HepG2 (cell line): ENCODE results near the gene SLC2A2. TPM values are rescaled to one million over a fixed set of nuclear protein-coding genes. Genes with fewer than 3 reads are reported as not detected.

Source experiments
- CC2D1A ChIP-seq: sonication (generic); formaldehyde crosslinking; IDR thresholded peaks from 2 replicates; pipeline ENCODE4 v1.8.1; 2023; ENCODE audit warnings: mild to moderate bottlenecking, missing genetic modification reagents
- CENPT ChIP-seq: sonication (generic); formaldehyde crosslinking; IDR thresholded peaks from 2 replicates; pipeline ENCODE4 v1.8.0; 2022; ENCODE audit warnings: low read depth, mild to moderate bottlenecking, moderate library complexity, missing genetic modification reagents
- ESRRA ChIP-seq: sonication (generic); formaldehyde crosslinking; IDR thresholded peaks from 2 replicates; pipeline ENCODE4 v1.5.1; 2020; ENCODE audit warnings: mild to moderate bottlenecking, low read depth, missing genetic modification reagents
- HOXA7 ChIP-seq: sonication (generic); formaldehyde crosslinking; IDR thresholded peaks from 2 replicates; pipeline ENCODE4 v1.8.1; 2022; ENCODE audit warnings: mild to moderate bottlenecking, missing genetic modification reagents, moderate library complexity
- IRF2 ChIP-seq: IDR thresholded peaks from 2 replicates; pipeline ENCODE4 v1.6.1; 2018; ENCODE audit warnings: missing genetic modification reagents, missing compliant biosample characterization
- THYN1 ChIP-seq: sonication (generic); formaldehyde crosslinking; IDR thresholded peaks from 2 replicates; pipeline ENCODE4 v1.8.1; 2023; ENCODE audit warnings: low read depth, mild to moderate bottlenecking, moderate library complexity, missing genetic modification reagents, borderline replicate concordance
- ZNF207 ChIP-seq: fragments of 450-650 bp; IDR thresholded peaks from 2 replicates; pipeline ENCODE4 v1.6.1; 2016; ENCODE audit warnings: antibody characterized with exemption, borderline replicate concordance
- ZSCAN22 ChIP-seq: sonication (generic); formaldehyde crosslinking; IDR thresholded peaks from 2 replicates; pipeline ENCODE4 v1.4.0; 2020; ENCODE audit warnings: mild to moderate bottlenecking, missing genetic modification reagents
- polyA plus RNA-seq, 8 experiments: library from polyadenylated mRNA; depleted of rRNA in 3 of 8; stranded (reverse) in 7 of 8; unstranded in 1 of 8; fragments of >200 nt; fragmentation: Illumina TruSeq in 4 of 8; extraction: Trizol in 4 of 8; gene quantifications; 2 replicates each; pipeline versions ENCODE4 v1.2.1 to v1.2.3, GENCODE V29; 2011 to 2016; ENCODE audit warnings: low read depth in 4 of 8, missing spikeins in 1 of 8, mixed read lengths in 1 of 8; ENCODE audit not compliant: insufficient read depth in 1 of 8
- total RNA-seq, 5 experiments: library from RNA; depleted of rRNA; stranded (reverse); fragments of >200 nt; fragmentation: Illumina TruSeq; extraction: Trizol; gene quantifications; 2 replicates each; pipeline ENCODE4 v1.2.3, GENCODE V29; 2016; ENCODE audit warnings: low read depth in 1 of 5
- TF ChIP-seq, protein P1 (sequence below): sonication (generic); formaldehyde crosslinking; IDR thresholded peaks from 2 replicates; pipeline ENCODE4 v1.5.0; 2020; ENCODE audit warnings: mild to moderate bottlenecking, missing genetic modification reagents, borderline replicate concordance
- TF ChIP-seq, protein P2 (sequence below): fragments of 450-650 bp; IDR thresholded peaks from 2 replicates; pipeline ENCODE4 v1.6.1; 2017; ENCODE audit warnings: mild to moderate bottlenecking
- TF ChIP-seq, protein P3 (sequence below): sonication (generic); formaldehyde crosslinking; IDR thresholded peaks from 2 replicates; pipeline ENCODE4 v1.8.0; 2022; ENCODE audit warnings: low read depth, missing genetic modification reagents
- TF ChIP-seq, protein P4 (sequence below): sonication (generic); formaldehyde crosslinking; conservative IDR thresholded peaks from 2 replicates; pipeline ENCODE4 v1.5.0; 2020; ENCODE audit warnings: missing genetic modification reagents

SLC2A2 gene
- total and polyA plus RNA-seq, 2 of the 13 experiments (the other 11 are each of a cell fraction or from before 2014, with no cell fraction given): 19.5 to 23.2 TPM

DNA sequence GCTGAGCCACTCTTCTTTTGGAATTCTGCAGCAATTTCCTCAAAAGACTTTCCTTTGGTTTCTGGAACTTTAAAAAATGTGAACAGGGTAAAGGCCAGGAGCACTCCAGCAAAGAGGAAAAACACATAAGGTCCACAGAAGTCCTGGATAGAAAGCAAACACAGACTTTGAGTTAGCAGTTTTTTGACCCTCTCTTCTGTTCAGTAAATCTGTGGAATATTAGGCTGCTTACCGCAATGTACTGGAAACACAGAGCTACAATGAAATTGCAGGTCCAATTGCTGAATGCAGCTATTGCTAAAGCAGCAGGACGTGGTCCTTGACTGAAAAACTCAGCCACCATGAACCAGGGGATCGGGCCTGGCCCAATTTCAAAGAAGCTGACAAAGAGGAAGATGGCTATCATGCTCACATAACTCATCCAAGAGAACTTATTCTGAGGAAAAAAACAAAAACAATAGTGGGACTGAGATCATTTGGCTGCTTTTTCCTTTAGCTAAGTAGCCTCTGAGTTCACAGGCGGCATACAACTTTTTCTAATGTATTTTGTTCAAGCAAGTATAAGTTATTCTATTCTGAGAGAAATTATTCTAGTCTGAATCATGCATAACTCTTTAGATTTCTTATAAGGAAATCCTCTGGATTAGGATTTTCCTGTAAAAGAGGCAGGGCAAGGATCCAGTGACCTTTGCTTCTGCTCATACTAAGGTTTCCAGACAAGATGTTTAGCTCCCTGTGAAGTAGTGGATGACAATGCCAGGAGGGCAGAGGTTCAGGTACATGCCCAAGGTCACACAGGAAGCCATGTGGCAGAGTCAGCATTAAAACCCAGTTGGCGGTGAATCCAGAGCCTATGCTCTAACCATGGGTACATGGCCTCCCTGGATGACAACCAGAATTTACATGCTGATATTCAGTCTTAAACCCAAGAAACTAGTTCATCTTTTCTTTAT, 28.3 kb downstream of the SLC2A2 start (continued):
- TF ChIP-seq, protein P1, sequence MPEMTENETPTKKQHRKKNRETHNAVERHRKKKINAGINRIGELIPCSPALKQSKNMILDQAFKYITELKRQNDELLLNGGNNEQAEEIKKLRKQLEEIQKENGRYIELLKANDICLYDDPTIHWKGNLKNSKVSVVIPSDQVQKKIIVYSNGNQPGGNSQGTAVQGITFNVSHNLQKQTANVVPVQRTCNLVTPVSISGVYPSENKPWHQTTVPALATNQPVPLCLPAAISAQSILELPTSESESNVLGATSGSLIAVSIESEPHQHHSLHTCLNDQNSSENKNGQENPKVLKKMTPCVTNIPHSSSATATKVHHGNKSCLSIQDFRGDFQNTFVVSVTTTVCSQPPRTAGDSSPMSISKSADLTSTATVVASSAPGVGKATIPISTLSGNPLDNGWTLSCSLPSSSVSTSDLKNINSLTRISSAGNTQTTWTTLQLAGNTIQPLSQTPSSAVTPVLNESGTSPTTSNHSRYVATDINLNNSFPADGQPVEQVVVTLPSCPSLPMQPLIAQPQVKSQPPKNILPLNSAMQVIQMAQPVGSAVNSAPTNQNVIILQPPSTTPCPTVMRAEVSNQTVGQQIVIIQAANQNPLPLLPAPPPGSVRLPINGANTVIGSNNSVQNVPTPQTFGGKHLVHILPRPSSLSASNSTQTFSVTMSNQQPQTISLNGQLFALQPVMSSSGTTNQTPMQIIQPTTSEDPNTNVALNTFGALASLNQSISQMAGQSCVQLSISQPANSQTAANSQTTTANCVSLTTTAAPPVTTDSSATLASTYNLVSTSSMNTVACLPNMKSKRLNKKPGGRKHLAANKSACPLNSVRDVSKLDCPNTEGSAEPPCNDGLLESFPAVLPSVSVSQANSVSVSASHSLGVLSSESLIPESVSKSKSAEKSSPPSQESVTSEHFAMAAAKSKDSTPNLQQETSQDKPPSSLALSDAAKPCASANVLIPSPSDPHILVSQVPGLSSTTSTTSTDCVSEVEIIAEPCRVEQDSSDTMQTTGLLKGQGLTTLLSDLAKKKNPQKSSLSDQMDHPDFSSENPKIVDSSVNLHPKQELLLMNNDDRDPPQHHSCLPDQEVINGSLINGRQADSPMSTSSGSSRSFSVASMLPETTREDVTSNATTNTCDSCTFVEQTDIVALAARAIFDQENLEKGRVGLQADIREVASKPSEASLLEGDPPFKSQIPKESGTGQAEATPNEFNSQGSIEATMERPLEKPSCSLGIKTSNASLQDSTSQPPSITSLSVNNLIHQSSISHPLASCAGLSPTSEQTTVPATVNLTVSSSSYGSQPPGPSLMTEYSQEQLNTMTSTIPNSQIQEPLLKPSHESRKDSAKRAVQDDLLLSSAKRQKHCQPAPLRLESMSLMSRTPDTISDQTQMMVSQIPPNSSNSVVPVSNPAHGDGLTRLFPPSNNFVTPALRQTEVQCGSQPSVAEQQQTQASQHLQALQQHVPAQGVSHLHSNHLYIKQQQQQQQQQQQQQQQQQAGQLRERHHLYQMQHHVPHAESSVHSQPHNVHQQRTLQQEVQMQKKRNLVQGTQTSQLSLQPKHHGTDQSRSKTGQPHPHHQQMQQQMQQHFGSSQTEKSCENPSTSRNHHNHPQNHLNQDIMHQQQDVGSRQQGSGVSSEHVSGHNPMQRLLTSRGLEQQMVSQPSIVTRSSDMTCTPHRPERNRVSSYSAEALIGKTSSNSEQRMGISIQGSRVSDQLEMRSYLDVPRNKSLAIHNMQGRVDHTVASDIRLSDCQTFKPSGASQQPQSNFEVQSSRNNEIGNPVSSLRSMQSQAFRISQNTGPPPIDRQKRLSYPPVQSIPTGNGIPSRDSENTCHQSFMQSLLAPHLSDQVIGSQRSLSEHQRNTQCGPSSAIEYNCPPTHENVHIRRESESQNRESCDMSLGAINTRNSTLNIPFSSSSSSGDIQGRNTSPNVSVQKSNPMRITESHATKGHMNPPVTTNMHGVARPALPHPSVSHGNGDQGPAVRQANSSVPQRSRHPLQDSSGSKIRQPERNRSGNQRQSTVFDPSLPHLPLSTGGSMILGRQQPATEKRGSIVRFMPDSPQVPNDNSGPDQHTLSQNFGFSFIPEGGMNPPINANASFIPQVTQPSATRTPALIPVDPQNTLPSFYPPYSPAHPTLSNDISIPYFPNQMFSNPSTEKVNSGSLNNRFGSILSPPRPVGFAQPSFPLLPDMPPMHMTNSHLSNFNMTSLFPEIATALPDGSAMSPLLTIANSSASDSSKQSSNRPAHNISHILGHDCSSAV (CRISPR knock-in tag): no peak
- TF ChIP-seq ZNF207 (no peak), THYN1 (CRISPR knock-in tag) (no peak), ZSCAN22 (CRISPR knock-in tag) (no peak), CC2D1A (CRISPR knock-in tag) (no peak), IRF2 (CRISPR knock-in tag) (peak; percentile 78), HOXA7 (CRISPR knock-in tag) (no peak), ESRRA (CRISPR knock-in tag) (peak; percentile 50), CENPT (CRISPR knock-in tag) (no peak)
- TF ChIP-seq, protein P2, sequence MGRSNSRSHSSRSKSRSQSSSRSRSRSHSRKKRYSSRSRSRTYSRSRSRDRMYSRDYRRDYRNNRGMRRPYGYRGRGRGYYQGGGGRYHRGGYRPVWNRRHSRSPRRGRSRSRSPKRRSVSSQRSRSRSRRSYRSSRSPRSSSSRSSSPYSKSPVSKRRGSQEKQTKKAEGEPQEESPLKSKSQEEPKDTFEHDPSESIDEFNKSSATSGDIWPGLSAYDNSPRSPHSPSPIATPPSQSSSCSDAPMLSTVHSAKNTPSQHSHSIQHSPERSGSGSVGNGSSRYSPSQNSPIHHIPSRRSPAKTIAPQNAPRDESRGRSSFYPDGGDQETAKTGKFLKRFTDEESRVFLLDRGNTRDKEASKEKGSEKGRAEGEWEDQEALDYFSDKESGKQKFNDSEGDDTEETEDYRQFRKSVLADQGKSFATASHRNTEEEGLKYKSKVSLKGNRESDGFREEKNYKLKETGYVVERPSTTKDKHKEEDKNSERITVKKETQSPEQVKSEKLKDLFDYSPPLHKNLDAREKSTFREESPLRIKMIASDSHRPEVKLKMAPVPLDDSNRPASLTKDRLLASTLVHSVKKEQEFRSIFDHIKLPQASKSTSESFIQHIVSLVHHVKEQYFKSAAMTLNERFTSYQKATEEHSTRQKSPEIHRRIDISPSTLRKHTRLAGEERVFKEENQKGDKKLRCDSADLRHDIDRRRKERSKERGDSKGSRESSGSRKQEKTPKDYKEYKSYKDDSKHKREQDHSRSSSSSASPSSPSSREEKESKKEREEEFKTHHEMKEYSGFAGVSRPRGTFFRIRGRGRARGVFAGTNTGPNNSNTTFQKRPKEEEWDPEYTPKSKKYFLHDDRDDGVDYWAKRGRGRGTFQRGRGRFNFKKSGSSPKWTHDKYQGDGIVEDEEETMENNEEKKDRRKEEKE: no peak
- TF ChIP-seq, protein P3, sequence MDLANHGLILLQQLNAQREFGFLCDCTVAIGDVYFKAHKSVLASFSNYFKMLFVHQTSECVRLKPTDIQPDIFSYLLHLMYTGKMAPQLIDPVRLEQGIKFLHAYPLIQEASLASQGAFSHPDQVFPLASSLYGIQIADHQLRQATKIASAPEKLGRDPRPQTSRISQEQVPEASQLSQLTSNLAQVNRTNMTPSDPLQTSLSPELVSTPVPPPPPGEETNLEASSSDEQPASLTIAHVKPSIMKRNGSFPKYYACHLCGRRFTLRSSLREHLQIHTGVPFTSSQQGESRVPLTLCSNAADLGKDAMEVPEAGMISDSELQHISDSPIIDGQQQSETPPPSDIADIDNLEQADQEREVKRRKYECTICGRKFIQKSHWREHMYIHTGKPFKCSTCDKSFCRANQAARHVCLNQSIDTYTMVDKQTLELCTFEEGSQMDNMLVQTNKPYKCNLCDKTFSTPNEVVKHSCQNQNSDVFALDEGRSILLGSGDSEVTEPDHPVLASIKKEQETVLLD (CRISPR knock-in tag): no peak
- TF ChIP-seq, protein P4, sequence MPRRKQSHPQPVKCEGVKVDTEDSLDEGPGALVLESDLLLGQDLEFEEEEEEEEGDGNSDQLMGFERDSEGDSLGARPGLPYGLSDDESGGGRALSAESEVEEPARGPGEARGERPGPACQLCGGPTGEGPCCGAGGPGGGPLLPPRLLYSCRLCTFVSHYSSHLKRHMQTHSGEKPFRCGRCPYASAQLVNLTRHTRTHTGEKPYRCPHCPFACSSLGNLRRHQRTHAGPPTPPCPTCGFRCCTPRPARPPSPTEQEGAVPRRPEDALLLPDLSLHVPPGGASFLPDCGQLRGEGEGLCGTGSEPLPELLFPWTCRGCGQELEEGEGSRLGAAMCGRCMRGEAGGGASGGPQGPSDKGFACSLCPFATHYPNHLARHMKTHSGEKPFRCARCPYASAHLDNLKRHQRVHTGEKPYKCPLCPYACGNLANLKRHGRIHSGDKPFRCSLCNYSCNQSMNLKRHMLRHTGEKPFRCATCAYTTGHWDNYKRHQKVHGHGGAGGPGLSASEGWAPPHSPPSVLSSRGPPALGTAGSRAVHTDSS (CRISPR knock-in tag): no peak
